ENCODE results near the gene CD300C.
"Not testable (repeated sequence)": the region's sequence is repeated elsewhere in the genome, so short reads cannot be mapped to it uniquely, and the experiment has no call there.

Gene CD300C

DNA sequence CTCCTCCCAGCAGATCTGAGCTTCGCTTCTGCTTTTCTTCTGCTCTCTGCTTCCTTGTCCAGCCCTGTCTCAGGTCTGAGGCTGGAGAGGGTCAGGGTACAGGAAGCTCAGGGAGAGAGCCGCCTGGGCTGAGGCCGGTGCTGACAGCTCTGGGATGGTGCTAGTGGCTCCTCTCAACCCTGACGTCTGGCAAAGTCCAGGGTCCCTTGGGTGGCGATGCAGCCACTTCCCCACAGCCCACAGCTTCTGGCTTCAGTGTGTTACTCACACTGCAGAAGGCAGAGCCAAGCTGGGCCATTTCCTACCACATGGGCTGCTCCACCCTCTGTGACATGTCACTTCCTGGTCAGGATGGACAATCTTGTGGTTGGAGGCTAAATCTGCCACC, at the start of gene CD300C:
Gene CD300C, minus strand, starts transcription at position 273 of the 388 bp plus-strand sequence. CDS start 333 bp downstream, outside the sequence.
- DNase-seq (ENCODE audit: low spot score): no peak

- no peak for DNase-seq (ENCODE audit: low spot score)
Observed at GRCh38 chr17:74595037-74595750, 49.3 kb upstream of the CD300C start.

- DNase-seq (ENCODE audit: low spot score): no peak
Observed at GRCh38 chr17:74592087-74592990, 46.4 kb upstream of the CD300C start, which contains the start of gene CD300LD. Gene CD300LD, minus strand, starts transcription at chr17:74592283. Its CDS starts 81 bp downstream, at chr17:74592202.

DNA sequence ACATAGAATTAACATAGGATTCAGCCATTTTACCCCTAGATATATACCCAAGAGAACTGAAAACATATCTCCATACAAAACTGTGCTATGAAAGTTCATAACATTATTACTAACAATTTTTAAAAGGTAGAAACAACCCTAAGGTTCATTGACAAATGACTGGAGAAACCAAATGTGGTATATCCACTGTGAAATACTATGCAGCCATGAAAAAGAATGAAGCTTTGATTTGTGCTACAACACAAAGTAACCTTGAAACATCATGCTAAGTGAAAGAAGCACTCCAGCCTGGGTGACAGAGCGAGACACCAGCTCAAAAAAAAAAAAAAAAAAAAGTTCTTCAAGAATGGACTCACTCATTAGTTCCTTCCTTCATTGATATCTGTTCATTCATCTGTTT, 45.6 kb upstream of the CD300C start:
- DNase-seq (ENCODE audit: low spot score): no peak

DNA sequence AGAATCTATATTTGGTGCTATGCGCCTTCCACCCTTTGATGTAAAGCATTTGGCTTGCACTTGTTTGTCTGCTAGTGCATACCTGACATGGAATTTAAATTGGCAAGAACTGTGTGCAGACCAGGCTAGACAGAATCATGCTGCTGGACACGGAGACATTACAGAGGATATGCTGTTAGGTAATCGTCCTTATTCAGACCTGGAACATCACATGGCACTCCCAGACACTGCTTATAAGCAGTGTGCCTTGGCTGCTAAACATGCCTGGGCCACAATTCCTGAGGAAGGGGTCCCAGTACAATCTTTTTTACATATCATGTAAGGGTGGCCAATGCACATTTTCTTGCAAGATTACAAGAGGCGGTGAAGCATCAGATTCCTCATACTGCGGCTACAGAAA, 39.8 kb upstream of the CD300C start:
- DNase-seq (ENCODE audit: low spot score): no peak

GRCh38 chr17:74584292-74585060, 38.6 kb upstream of the CD300C start:
- DNase-seq (ENCODE audit: low spot score): no peak

- no peak for DNase-seq (ENCODE audit: low spot score)
Observed at GRCh38 chr17:74582633-74583032, 36.7 kb upstream of the CD300C start.

DNA sequence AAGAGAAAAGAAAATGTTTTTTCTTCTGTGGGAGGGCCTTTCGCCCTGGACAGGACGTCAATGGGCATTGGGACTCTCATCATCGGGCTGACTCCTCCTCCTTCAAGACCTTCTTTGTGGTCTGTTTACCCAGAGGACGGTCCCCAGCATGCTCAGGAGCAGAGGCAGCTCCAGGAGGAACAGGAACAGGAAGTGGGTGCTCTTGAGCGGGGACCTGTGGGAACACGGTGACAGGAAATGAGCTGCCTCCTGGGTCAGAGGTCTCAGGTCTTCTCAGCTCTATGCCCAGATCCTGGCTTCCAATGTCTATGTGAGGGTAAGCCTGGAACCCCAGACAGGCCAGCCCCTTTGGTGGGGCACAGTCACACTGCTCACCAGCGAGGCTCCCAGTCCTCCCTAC, 34.0 kb upstream of the CD300C start:
- DNase-seq (ENCODE audit: low spot score): no peak

- DNase-seq (ENCODE audit: low spot score): no peak
Observed at GRCh38 chr17:74578979-74579378, 33.1 kb upstream of the CD300C start.

- DNase-seq (ENCODE audit: low spot score): no peak
Observed at GRCh38 chr17:74574489-74575142, 28.7 kb upstream of the CD300C start.

DNA sequence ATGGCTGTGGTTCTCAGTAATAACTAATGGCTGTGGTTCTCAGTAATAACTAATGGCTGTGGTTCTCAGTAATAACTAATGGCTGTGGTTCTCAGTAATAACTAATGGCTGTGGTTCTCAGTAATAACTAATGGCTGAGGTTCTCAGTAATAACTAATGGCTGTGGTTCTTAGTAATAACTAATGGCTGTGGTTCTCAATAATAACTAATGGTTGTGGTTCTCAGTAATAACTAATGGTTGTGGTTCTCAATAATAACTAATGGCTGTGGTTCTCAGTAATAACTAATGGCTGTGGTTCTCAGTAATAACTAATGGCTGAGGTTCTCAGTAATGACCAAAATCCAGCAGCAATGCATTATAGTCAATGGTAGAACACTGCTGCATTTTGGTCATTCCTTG, 27.7 kb upstream of the CD300C start:
- not testable (repeated sequence) for DNase-seq (ENCODE audit: low spot score)

DNA sequence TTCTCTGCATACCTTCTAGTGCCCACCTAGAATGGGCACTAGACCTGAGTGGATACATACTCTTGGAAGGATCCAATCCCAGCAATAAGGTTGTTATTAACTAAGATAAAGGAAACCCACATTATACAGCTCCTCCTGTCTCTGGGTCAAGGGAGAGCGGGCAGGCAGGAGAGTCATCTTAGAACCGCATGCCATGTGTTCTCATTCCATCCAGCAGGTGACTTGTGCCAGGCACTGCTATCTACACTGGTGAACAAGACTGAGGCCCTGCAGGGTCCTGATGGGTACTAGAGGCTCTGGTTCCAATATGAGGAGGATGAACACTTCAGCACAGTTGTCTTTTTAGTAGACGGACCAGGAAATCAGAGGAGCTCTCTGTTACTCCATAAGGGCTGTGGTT, 27.3 kb upstream of the CD300C start:
- DNase-seq (ENCODE audit: low spot score): no peak

DNA sequence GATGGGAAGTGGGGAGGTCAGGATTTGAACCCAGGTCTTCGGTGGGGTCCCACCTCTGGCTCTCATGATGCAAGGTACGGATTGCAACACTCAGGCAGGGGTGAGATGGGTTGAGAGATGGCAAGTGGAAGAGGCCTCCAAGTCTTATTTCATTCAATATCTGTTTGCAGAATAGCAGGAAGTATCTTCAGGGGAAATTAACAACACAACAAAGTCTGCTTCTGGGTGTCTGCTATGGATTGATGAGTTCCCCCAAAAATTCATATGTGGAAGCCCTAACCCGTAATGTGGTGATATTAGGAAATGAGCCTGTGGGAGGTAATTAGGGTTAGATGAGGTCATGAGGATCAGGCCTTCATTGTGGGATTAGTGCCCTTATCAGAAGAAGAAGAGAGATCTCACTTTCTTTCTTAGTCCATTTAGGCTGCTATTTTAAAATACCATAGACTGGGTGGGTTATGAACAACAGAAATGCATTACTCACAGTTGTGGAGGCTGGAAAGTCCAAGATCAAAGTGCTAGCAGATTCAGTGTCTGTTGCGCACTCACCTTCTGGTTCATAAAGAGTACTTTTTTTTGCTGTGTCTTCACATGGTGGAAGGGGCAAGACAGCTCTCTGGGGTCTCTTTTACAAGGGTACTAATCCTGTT, 25.8 kb upstream of the CD300C start:
- no peak for DNase-seq (ENCODE audit: low spot score)

DNA sequence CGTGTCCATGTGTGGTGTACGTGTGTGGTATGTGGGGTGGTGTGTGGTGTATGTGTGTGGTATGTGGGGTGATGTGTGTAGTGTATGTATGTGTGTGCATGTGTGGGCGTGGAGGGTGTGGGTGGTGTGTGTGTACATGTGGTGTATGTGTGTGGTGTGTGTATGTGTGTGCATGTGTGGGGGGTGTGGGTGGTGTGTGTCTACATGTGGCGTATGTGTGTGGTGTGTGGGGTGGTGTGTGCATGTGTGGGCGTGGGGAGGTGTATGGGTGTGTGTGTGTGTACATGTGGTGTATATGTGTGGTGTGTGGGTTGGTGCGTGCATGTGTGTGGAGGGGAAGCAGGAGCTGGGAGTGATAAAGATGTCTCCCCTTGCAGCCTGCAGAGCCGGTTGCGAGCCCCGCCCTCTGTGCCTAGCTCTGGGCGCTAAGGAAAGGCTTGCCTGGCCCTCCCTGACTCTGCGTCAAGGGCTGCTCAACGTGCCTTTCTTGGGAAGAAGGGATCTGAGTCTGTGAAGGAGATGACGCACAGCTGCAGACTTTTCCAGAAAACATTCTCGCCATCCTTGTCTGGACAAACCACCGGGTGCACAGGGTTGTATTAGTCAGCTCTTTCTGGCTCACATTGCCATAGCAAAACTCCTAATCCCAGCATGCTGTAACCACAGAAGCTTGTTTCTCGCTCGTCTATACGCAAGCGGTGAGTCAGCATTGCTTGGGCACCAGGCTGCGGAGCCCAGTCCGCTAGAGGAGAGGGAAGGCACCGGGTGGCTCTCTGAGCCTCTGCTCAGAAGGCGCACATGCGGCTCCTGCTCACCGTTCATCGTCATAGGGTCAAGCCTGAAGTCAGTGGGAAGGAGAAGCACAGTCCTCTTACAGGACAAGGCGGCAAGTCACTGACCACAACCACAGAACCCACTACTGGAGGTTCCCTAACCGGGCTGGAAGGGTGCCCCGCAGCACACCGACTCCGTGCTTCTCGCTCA, 23.4 kb upstream of the CD300C start:
- no peak for DNase-seq (ENCODE audit: low spot score)

GRCh38 chr17:74568106-74568873, 22.4 kb upstream of the CD300C start:
- DNase-seq (ENCODE audit: low spot score): no peak

DNA sequence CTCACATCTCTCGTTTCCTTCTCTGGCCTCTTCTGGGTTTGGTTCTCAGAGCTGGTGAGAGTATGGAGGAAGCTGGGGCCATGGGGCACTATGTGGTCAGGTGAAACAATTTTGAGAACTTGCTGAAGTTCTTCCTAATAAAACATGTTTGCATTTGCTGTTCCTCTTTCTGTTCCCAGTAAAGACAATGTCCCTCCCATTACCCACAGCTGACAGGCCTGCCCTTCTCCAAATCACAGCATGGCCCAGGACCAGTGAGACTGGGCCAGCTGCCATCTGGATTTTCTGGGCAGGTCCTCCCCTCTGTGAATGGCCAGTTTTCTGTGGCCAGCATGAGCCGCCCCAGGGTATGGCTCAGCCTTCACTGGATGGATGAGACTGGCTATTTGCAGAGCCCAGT, 21.5 kb upstream of the CD300C start, which contains the start of gene CD300H:
Gene CD300H, minus strand, starts transcription at position 113 of the 400 bp plus-strand sequence.
- no peak for DNase-seq (ENCODE audit: low spot score)

- no peak for DNase-seq (ENCODE audit: low spot score)
Observed at GRCh38 chr17:74566132-74566753, 20.3 kb upstream of the CD300C start.

- DNase-seq (ENCODE audit: low spot score): no peak
Observed at GRCh38 chr17:74565126-74565525, 19.2 kb upstream of the CD300C start.

GRCh38 chr17:74563358-74563757, 17.4 kb upstream of the CD300C start:
- DNase-seq (ENCODE audit: low spot score): no peak

Data from germinal center (tissue), 1 donor.